ENCODE measurements around the gene KPNA3.

Gene KPNA3

DNA sequence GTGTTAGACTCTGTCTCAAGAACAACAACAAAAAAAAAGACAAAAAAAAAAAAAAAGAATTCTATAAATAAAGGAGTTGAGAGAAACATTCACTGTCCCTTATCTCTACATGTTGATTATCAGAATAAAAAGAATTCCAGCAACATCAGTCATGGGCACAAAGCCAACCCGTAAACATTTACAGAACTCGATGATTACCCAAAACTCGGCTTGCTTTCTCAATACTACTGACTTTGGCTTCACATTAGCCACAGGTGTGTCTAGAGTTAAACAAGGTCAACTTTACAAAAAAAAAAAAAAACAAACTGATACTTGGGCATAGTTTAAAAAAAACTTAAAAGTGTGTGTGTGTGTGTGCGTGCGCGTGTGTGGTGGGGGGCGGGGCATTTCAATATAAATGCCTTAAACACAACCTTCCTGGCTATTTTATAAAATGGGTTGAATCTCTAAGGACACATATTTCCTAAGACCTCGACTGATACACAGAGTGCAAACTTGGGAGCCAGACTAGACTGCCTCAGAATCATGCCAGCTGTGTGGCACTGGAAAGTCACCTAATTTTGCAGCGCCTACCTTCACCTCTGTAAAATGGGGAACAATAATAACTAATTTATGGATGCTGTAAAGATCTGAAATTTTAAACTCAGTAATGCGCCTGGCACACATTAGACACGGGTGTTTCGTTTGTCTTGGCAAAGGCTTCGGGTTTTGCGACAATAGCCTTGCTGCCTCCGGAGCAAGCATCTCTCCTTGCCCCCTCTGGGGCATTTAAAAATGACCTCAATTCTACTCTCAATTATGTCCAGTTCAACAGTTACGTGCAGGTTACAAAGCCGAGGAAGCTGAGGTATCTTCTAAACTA, 102.1 kb downstream of the KPNA3 start:
- in situ Hi-C loops (cut with MboI; ENCODE audit: low sequenced_read_pairs): no loop called here

DNA sequence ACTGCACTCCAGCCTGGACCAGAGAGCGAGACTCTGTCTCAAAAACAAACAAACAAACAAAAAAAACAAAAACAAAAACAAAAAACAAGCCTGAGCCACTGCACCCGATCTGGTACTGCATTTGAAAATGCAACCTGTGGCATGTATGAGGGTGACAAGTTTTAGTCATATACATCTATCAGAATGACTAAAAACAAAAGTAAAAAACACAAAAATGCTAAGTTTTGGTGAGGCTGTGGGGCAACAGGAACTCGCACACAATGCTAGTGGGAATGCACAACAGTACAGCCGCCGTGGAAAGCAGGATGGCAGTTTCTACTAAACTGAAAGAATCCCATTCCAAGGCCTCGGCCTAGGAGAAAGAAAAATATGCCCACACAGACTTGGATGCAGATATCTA, 109.0 kb downstream of the KPNA3 start:
- in situ Hi-C loops (cut with MboI; ENCODE audit: low sequenced_read_pairs): no loop called here

DNA sequence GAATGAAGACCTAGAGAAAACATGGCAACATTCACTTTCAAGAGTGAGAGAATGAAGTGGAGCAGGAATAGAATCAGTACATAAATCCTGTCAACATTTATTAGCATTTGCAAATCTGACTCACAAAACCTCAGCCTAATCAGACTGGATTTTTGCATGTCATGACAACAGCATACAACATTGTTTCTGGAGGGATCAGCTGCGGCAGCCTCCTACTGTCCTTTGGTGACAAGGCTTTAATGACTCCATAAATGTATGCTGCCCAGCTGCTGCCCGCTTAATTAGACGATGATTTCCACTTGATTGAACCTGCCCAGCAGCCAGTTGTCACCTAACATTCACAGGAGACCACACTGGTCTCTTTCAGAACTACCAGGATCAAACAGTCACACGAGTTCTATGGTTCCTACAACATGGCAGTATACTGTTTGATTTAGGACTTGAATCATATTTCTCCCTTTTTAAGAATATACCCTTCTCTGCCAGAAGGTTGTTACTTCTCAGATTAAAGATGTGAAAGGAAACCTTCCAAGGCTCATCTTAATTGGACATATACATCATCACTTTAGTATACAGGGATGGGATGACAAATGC, 110.5 kb downstream of the KPNA3 start:
- in situ Hi-C loops (cut with MboI; ENCODE audit: low sequenced_read_pairs): no loop called here

DNA sequence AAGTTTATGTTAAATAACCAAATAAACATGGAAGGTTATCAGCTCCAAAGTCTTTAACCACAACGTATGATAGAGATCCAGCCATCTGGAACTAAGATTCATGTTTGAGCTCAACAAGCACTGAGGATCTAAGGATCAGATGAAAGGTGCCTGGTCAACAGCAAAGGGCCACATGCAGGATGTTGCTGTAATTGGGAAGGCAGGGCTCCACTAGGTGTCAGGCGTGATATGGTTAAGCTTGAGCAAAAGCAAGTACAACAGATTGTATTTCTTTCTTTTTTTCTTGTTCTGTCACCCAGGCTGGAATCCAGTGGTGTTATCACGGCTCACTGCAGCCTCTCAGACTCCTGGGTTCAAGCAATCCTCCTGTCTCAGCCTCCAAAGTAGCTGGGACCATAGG, 113.2 kb downstream of the KPNA3 start:
- in situ Hi-C loops (cut with MboI; ENCODE audit: low sequenced_read_pairs): no loop called here

- in situ Hi-C loops (cut with MboI; ENCODE audit: low sequenced_read_pairs): no loop called here
Measured at GRCh38 chr13:49678191-49678914, 114.1 kb downstream of the KPNA3 start.

DNA sequence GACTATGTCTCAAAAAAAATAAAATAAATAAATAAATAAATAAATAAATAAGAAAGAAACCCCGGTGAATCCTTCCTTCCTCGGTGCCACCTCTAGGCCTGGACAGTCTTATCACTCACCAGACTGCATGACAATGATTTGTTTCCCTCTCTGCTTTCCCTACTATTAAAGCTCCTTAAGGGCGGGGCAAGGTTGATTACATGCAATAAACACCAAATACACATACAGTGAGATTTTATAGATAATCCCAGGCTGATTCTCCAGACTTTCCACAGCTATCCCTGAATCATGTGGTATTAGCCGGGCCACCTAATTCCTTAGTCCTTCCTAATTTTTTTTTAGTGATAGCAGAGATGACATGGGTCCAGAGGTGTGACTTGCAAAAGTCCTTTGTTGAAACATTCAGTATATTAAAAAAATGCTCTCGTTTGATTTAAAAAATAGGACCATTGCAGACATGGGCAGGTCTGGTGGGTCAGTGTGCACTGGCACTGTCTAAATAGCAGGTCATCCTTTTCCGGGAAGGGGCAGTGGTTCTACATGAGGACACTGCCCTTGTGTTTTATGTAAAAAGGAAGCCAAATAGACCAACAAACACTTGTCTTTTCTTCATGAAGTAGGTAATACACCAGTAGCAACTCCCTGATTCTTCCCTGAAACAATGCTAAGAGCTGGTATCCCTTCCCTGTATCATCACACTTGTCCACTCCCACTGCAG, 115.7 kb downstream of the KPNA3 start:
- in situ Hi-C loops (cut with MboI; ENCODE audit: low sequenced_read_pairs): no loop called here

- in situ Hi-C loops (cut with MboI; ENCODE audit: low sequenced_read_pairs): loop anchor here (25.0 kb wide), 1 partner anchor 1416 kb away; no protein-coding TSS in a partner anchor
Measured at GRCh38 chr13:49670828-49671227, 121.7 kb downstream of the KPNA3 start.

GRCh38 chr13:49669735-49670309, 122.7 kb downstream of the KPNA3 start:
- in situ Hi-C loops (cut with MboI; ENCODE audit: low sequenced_read_pairs): loop anchor here (10.0 to 25.0 kb wide), 2 partner anchors 175 to 1417 kb away; no protein-coding TSS in a partner anchor

DNA sequence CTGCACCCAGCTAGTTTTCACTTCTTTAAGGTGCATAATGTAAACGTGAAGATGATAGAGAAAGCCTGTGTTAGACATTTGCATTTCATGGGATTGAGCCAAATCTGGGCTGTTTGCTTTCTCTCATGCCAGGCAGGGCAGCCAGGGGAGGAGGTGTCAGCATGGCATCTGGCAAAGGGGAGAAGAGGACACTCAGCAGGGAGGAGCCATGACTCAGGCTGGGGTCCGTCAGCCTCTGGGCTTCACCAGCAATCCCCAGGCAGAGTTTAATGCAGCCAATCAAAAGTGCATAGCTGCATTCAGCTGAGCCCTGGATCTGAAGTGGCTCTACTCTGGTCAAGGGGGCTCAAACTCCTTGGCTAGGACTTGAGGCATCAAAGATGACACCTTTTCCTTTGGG, 124.7 kb downstream of the KPNA3 start:
- in situ Hi-C loops (cut with MboI; ENCODE audit: low sequenced_read_pairs): loop anchor here (10.0 to 25.0 kb wide), 2 partner anchors 177 to 1420 kb away; no protein-coding TSS in a partner anchor

DNA sequence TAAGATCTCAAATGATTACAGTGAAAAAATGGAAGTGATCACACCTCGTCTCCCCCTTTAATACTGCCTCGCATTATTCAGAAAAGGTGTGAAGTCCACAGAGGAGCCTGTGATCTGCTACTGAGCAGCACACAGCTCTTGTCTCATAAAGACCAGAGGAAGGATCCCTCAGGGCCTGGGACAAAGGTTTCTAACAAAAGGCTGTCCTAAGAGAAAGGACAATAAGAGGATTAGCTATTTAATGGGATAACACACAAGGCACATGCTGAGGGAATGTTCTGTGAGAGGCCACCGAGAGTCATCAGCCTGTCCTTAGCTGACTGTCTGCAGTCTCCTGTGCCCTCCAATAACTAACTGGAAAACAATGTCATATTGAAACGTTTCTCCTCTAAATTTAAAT, 127.9 kb downstream of the KPNA3 start:
- in situ Hi-C loops (cut with MboI; ENCODE audit: low sequenced_read_pairs): loop anchor here (10.0 to 25.0 kb wide), 2 partner anchors 180 to 1423 kb away; no protein-coding TSS in a partner anchor

- in situ Hi-C loops (cut with MboI; ENCODE audit: low sequenced_read_pairs): loop anchor here (25.0 kb wide), 1 partner anchor 1430 kb away; no protein-coding TSS in a partner anchor
Measured at GRCh38 chr13:49657241-49657641, 135.2 kb downstream of the KPNA3 start.

GRCh38 chr13:49655906-49656305, 136.6 kb downstream of the KPNA3 start:
- in situ Hi-C loops (cut with MboI; ENCODE audit: low sequenced_read_pairs): loop anchor here (25.0 kb wide), 1 partner anchor 1431 kb away; no protein-coding TSS in a partner anchor

DNA sequence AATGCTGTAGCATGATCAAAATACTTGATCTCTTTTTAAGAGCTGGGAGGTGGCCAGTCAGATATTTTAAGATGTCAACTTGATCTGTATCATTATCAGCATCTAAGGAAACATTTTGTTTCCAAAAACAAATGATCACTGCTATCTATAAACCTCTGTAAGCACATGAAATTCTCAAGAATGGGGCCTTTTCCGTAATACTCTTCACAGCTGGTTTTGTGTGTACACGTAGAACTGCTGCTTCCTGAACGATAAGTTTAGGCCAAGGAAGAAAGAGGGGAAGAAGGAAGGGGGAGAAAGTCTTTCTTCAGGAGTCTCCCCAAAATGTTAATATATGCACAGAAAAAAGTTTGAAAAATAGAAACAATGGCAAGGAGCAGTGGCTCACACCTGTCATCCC, 138.5 kb downstream of the KPNA3 start:
- in situ Hi-C loops (cut with MboI; ENCODE audit: low sequenced_read_pairs): loop anchor here (25.0 kb wide), 1 partner anchor 1433 kb away; no protein-coding TSS in a partner anchor

DNA sequence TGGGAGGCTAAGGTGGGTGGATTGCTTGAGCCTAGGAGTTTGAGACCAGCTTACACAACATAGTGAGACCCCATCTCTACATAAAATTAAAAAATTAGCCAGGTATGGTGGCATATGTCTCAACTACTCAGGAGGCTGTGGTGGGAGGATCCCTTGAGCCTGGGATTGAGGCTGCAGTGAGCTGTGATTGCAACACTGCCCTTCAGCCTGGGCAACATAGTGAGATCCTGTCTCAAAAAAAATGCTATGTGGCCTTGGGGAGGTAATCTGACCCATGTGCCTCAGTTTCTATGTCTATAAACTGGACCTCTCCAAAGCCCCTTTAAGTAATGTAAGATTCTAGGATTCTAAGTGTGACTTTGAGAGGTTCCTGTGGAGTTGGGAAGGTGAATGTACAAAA, 139.0 kb downstream of the KPNA3 start:
- in situ Hi-C loops (cut with MboI; ENCODE audit: low sequenced_read_pairs): loop anchor here (25.0 kb wide), 1 partner anchor 1434 kb away; no protein-coding TSS in a partner anchor

DNA sequence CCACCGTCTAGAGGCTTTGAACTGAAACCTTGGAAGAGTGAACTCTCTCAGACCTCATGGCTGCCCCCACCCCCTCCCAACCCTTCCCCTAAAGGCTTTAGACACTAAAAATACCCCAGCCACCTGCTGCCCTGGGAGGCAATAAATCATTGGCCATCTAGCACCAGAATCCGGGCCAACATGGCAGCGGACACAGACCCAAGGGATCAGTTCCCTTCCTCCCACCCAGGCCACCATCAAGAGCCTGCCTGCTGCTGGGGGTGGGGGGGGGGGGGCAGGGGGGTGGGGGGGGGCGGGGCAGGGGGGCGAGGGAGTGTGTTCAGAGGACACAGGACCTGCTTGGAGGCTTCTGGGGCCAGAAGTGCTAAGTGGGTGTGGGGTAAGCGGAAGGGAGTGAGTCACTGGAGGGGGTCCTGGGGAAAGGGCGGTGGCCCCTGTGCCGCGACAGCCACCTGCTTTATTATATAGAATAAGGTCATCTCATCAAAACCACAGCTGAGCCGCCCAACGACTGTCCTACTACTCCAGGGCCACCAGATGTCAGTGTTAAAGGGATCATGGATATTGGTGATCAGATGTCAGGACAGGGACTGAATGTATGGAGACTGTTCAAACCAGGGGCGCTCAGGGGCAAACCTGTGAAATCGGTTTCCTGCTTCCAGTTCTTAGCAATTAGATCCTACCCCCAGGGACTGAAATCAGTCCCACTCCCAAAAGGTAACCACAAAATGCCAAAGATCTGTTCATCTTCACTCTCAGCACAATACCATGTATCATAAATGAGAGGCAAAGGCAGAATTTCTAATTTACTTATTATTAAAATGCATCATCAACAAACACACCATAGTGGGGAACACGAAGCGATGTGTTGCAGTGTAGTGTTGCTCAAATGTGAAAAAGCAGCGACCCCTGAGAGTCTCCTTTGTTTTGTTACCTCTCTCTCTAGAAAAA, 139.9 kb downstream of the KPNA3 start:
- in situ Hi-C loops (cut with MboI; ENCODE audit: low sequenced_read_pairs): loop anchor here (25.0 kb wide), 1 partner anchor 1435 kb away; no protein-coding TSS in a partner anchor

GRCh38 chr13:49651570-49652354, 140.7 kb downstream of the KPNA3 start:
- in situ Hi-C loops (cut with MboI; ENCODE audit: low sequenced_read_pairs): loop anchor here (25.0 kb wide), 1 partner anchor 1436 kb away; no protein-coding TSS in a partner anchor

DNA sequence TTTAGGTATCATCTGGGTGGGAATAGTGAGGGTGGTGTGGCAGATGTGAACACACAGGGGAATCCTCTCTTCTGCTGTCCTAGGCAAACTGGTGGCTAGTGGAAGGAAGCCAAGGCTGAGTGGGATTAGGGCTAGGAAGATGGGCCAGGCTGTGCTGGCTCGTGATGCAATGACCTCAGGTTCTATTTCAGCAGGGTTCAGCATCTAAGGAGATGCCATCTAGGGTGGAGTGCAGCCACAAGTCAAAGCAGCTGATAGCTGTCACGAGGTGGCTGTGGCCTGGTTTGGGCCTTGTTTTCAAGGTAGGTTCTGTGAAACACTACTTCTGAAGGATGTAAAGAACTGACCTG, 142.5 kb downstream of the KPNA3 start:
- in situ Hi-C loops (cut with MboI; ENCODE audit: low sequenced_read_pairs): loop anchor here (25.0 kb wide), 1 partner anchor 1437 kb away; no protein-coding TSS in a partner anchor
